Neural progenitor cell (in vitro differentiated cells): ENCODE data around the gene ZNF710. TPM values are rescaled to one million over a fixed set of nuclear protein-coding genes. Genes with fewer than 3 reads are reported as not detected.

ENCODE experiments used
- DNase-seq: peaks from one replicate; pipeline ENCODE4 v3.0.0-alpha.2; 2016; ENCODE audit warnings: low spot score
- H2AFZ ChIP-seq: fragments of 200-600 bp; sonication (generic); replicated peaks from 2 replicates; pipeline ENCODE4 v1.6.1; 2016; ENCODE audit warnings: antibody characterized with exemption
- H3F3A ChIP-seq: fragments of 200-600 bp; sonication (generic); 2 replicates; pipeline ENCODE4 v1.6.1; 2016; ENCODE audit warnings: antibody characterized with exemption, low read depth
- H3K27ac ChIP-seq: fragments of 200-600 bp; sonication (generic); 2 replicates; pipeline ENCODE4 v1.5.1; 2016; ENCODE audit warnings: mild to moderate bottlenecking
- H3K27me3 ChIP-seq: fragments of 200-600 bp; sonication (generic); 2 replicates; pipeline ENCODE4 v1.6.1; 2016; ENCODE audit warnings: mild to moderate bottlenecking, moderate library complexity
- H3K36me3 ChIP-seq: fragments of 200-600 bp; sonication (generic); 2 replicates; pipeline ENCODE4 v1.5.1; 2016
- H3K4me1 ChIP-seq: fragments of 200-600 bp; sonication (generic); 2 replicates; pipeline ENCODE4 v1.6.1; 2016; ENCODE audit warnings: mixed run types
- H3K4me2 ChIP-seq: fragments of 200-600 bp; sonication (generic); 2 replicates; pipeline ENCODE4 v1.6.1; 2016
- H3K4me3 ChIP-seq: fragments of 200-600 bp; sonication (generic); 2 replicates; pipeline ENCODE4 v1.5.1; 2016
- H3K79me2 ChIP-seq: fragments of 200-600 bp; sonication (generic); 2 replicates; pipeline ENCODE4 v1.6.1; 2016; ENCODE audit warnings: low read depth
- H3K9ac ChIP-seq: fragments of 200-600 bp; sonication (generic); 2 replicates; pipeline ENCODE4 v1.6.1; 2016
- H3K9me3 ChIP-seq: fragments of 200-600 bp; sonication (generic); 2 replicates; pipeline ENCODE4 v1.5.1; 2016; ENCODE audit warnings: low read depth
- H4K20me1 ChIP-seq: fragments of 200-600 bp; sonication (generic); 2 replicates; pipeline ENCODE4 v1.6.1; 2016; ENCODE audit warnings: low read depth
- H3K27ac Mint-ChIP-seq: 3 replicates; pipeline ENCODE4 v1.8.0; 2021; ENCODE audit warnings: mixed read lengths
- H3K27me3 Mint-ChIP-seq: 2 replicates; pipeline ENCODE4 v1.8.0; 2022; ENCODE audit warnings: low read depth, mild to moderate bottlenecking, inconsistent platforms, moderate library complexity, mixed read lengths; ENCODE audit not compliant: insufficient read depth
- H3K36me3 Mint-ChIP-seq: 3 replicates; pipeline ENCODE4 v1.8.0; 2021; ENCODE audit warnings: mixed read lengths
- H3K4me1 Mint-ChIP-seq: 3 replicates; pipeline ENCODE4 v1.8.0; 2021; ENCODE audit warnings: mixed read lengths
- H3K4me3 Mint-ChIP-seq: 3 replicates; pipeline ENCODE4 v1.8.0; 2021; ENCODE audit warnings: mild to moderate bottlenecking, moderate library complexity, mixed read lengths
- H3K9me3 Mint-ChIP-seq: 3 replicates; pipeline ENCODE4 v1.8.0; 2020; ENCODE audit warnings: mixed read lengths
- EZH2 ChIP-seq: fragments of 200-600 bp; sonication (generic); IDR thresholded peaks from 2 replicates; pipeline ENCODE4 v1.6.1; 2017; ENCODE audit warnings: antibody characterized with exemption, mild to moderate bottlenecking, moderate library complexity
- EZH2phosphoT487 ChIP-seq: fragments of 200-600 bp; sonication (generic); IDR thresholded peaks from 2 replicates; pipeline ENCODE4 v1.6.1; 2017; ENCODE audit warnings: antibody characterized with exemption
- total RNA-seq: library from RNA; depleted of rRNA; stranded (reverse); fragments of >200 nt; gene quantifications from 2 replicates; pipeline ENCODE4 v1.2.3, GENCODE V29; 2015; ENCODE audit warnings: low replicate concordance
- TF ChIP-seq, protein P1 (sequence below): fragments of 200-600 bp; sonication (generic); IDR thresholded peaks from 2 replicates; pipeline ENCODE4 v1.5.1; 2017; ENCODE audit warnings: antibody characterized with exemption, mild to moderate bottlenecking

The ZNF710 gene
- total RNA-seq, 1 donor from 2014 or later: 14.9 TPM

DNA sequence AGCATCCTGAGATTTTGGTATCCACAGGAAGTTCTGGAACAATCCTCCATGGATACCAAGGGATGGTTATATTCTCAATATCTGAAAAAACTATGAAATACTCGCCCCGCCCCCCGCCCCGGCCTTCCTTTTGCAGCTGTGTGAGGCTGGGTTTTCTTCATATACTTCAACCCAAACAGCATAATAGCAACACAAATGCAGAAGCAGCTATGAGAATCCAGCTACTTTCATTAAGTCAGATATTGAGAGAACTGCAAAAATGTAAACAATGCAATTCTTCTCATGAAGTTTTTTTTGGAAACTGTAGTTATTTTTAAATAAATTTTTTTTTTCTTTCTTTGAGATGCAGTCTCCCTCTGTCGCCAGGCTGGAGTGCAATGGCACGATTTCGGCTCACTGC, 112.0 kb downstream of the ZNF710 start:
- Mint-ChIP-seq H3K27me3 (peaks cover 4% of the 10 kb centered on the region), H3K9me3 (peaks cover 6% of the 10 kb centered on the region), H3K27ac (no peak overlapping the region), H3K4me3 (no peak overlapping the region), H3K36me3 (peaks cover 4% of the 10 kb centered on the region), H3K4me1 (no peaks in the 10 kb centered on the region)
- no peak overlapping the region for H3K4me3 ChIP-seq
- H3K4me1 ChIP-seq: no peaks in the 10 kb centered on the region
- no peaks in the 10 kb centered on the region for H4K20me1 ChIP-seq
- H3K27ac ChIP-seq: no peak overlapping the region
- no peaks in the 10 kb centered on the region for H3K36me3 ChIP-seq
- H3F3A ChIP-seq: no peaks in the 10 kb centered on the region
- no peak overlapping the region for H3K9ac ChIP-seq
- H3K27me3 ChIP-seq: no peaks in the 10 kb centered on the region
- no peak overlapping the region for H3K4me2 ChIP-seq
- TF ChIP-seq, protein P1, sequence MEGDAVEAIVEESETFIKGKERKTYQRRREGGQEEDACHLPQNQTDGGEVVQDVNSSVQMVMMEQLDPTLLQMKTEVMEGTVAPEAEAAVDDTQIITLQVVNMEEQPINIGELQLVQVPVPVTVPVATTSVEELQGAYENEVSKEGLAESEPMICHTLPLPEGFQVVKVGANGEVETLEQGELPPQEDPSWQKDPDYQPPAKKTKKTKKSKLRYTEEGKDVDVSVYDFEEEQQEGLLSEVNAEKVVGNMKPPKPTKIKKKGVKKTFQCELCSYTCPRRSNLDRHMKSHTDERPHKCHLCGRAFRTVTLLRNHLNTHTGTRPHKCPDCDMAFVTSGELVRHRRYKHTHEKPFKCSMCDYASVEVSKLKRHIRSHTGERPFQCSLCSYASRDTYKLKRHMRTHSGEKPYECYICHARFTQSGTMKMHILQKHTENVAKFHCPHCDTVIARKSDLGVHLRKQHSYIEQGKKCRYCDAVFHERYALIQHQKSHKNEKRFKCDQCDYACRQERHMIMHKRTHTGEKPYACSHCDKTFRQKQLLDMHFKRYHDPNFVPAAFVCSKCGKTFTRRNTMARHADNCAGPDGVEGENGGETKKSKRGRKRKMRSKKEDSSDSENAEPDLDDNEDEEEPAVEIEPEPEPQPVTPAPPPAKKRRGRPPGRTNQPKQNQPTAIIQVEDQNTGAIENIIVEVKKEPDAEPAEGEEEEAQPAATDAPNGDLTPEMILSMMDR: no peak
- TF ChIP-seq EZH2: no peak
- TF ChIP-seq EZH2phosphoT487: no peak
- H2AFZ ChIP-seq: no peak overlapping the region
- DNase-seq: no peak
- H3K79me2 ChIP-seq: no peaks in the 10 kb centered on the region
- no peaks in the 10 kb centered on the region for H3K9me3 ChIP-seq

DNA sequence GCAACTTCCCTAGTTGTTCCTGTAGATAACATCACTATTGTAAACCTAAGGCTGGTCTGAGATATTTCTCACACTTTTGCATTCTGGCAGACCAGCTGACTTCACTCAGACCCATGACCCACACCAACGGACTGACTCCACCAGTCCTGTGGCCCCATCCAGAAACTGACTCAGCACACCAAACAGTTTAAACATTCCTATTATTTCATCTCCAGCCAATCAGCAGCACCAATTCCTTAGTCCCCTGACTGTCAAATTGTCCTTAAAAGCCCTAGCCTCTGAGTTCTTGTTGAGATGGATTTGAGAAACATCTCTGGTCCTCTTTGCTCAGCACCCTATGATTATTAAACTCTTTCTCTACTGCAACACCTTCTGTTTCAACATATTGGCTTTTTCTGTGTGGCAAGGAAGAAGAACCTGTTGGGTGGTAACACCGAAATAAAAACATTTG, 113.4 kb downstream of the ZNF710 start:
- no peak overlapping the region for H3K4me3 ChIP-seq
- Mint-ChIP-seq H3K4me1 (no peaks in the 10 kb centered on the region), H3K4me3 (no peak overlapping the region), H3K27ac (peak overlapping the region; percentile 66), H3K9me3 (peaks cover 6% of the 10 kb centered on the region), H3K36me3 (peaks cover 4% of the 10 kb centered on the region), H3K27me3 (peaks cover 4% of the 10 kb centered on the region)
- no peaks in the 10 kb centered on the region for H3F3A ChIP-seq
- H3K9me3 ChIP-seq: no peaks in the 10 kb centered on the region
- H3K36me3 ChIP-seq: no peaks in the 10 kb centered on the region
- no peak for TF ChIP-seq EZH2phosphoT487
- no peak for TF ChIP-seq EZH2
- TF ChIP-seq, protein P1: no peak
- no peak overlapping the region for H3K4me2 ChIP-seq
- H3K27ac ChIP-seq: no peak overlapping the region
- no peaks in the 10 kb centered on the region for H3K79me2 ChIP-seq
- no peak overlapping the region for H2AFZ ChIP-seq
- DNase-seq: no peak
- H3K27me3 ChIP-seq: no peaks in the 10 kb centered on the region
- no peaks in the 10 kb centered on the region for H3K4me1 ChIP-seq
- no peaks in the 10 kb centered on the region for H4K20me1 ChIP-seq
- no peak overlapping the region for H3K9ac ChIP-seq

DNA sequence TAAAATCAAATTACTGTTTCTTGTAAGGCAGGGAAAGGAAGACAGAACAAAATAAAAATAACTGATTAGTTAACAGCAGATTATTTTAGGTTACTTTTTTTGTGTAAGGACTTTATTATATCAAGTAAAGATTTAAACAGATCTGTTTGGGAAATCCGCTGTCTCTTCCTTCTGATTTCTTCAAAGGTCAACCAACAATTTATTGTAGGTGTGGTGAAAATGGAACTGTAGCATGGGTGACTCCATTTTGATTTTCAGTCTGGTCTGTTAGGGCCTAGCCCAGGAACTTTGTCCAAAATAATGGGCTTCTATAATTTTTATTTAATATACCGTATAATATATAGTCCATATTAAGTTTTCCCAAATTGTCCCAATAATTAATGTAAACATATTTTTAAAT, 114.7 kb downstream of the ZNF710 start:
- H3K9me3 Mint-ChIP-seq: peaks cover 6% of the 10 kb centered on the region
- H3K4me3 Mint-ChIP-seq: no peak overlapping the region
- H3K27me3 Mint-ChIP-seq: no peaks in the 10 kb centered on the region
- no peak overlapping the region for H3K27ac Mint-ChIP-seq
- no peak overlapping the region for H3K27ac ChIP-seq
- no peaks in the 10 kb centered on the region for H3K79me2 ChIP-seq
- no peaks in the 10 kb centered on the region for H3K4me1 ChIP-seq
- H3K9ac ChIP-seq: no peak overlapping the region
- TF ChIP-seq EZH2phosphoT487 (no peak), EZH2 (no peak)
- TF ChIP-seq, protein P1: no peak
- H3K27me3 ChIP-seq: no peaks in the 10 kb centered on the region
- no peaks in the 10 kb centered on the region for H3K36me3 ChIP-seq
- no peaks in the 10 kb centered on the region for H4K20me1 ChIP-seq
- DNase-seq: no peak
- H3K4me3 ChIP-seq: no peak overlapping the region
- H3K4me2 ChIP-seq: no peak overlapping the region
- H2AFZ ChIP-seq: no peak overlapping the region
- no peaks in the 10 kb centered on the region for H3K9me3 ChIP-seq
- H3F3A ChIP-seq: no peaks in the 10 kb centered on the region
- no peaks in the 10 kb centered on the region for H3K4me1 Mint-ChIP-seq
- H3K36me3 Mint-ChIP-seq: peaks cover 4% of the 10 kb centered on the region

DNA sequence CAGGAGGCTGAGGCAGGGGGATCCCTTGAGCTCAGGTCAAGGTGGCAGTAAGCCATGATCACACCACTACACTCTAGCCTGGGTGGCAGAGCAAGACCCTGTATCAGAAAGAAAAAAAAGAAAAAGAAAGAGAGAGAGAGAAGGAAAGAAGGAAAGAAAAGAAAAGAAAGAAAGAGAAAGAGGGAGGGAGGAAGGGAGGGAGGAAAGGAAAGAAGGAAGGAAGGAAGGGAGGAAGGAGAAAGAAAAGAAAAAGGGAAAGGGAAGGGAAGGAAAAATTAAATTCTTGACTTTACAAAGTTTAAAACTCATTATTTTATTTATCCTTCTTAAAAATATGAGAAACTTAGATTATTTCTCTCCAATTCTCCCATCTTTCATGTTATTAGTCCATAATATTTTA, 118.2 kb downstream of the ZNF710 start:
- no peaks in the 10 kb centered on the region for H3K79me2 ChIP-seq
- no peak overlapping the region for H3K27ac Mint-ChIP-seq
- H3K9ac ChIP-seq: no peak overlapping the region
- H4K20me1 ChIP-seq: no peaks in the 10 kb centered on the region
- no peaks in the 10 kb centered on the region for H3F3A ChIP-seq
- H3K4me2 ChIP-seq: no peak overlapping the region
- H3K36me3 Mint-ChIP-seq: peaks cover 3% of the 10 kb centered on the region
- peaks cover 4% of the 10 kb centered on the region for H3K9me3 Mint-ChIP-seq
- no peak for DNase-seq
- H3K4me1 Mint-ChIP-seq: no peaks in the 10 kb centered on the region
- no peak overlapping the region for H3K27ac ChIP-seq
- no peaks in the 10 kb centered on the region for H3K27me3 ChIP-seq
- TF ChIP-seq EZH2 (no peak), EZH2phosphoT487 (no peak)
- H3K9me3 ChIP-seq: no peaks in the 10 kb centered on the region
- no peak overlapping the region for H2AFZ ChIP-seq
- H3K4me3 Mint-ChIP-seq: no peak overlapping the region
- no peaks in the 10 kb centered on the region for H3K27me3 Mint-ChIP-seq
- no peaks in the 10 kb centered on the region for H3K36me3 ChIP-seq
- H3K4me3 ChIP-seq: no peak overlapping the region
- no peaks in the 10 kb centered on the region for H3K4me1 ChIP-seq
